GM12878 (cell line): ENCODE measurements around the gene LPCAT3.

Experiments used
- BHLHE40 ChIP-seq, 2 experiments: fragments of 450-650 bp in 1 of 2; IDR thresholded peaks; 2 replicates each; pipeline ENCODE4 v1.6.1; 2011 to 2017; ENCODE audit warnings: low read depth in 2 of 2, borderline replicate concordance in 1 of 2, improper control_type of control experiment in 1 of 2, low read length in 1 of 2, mild to moderate bottlenecking in 1 of 2
- CHD2 ChIP-seq: IDR thresholded peaks from 2 replicates; pipeline ENCODE4 v1.6.1; 2011; ENCODE audit warnings: low read depth, low read length, improper control_type of control experiment, borderline replicate concordance
- CTCF ChIP-seq, 3 experiments: IDR thresholded peaks in 2 of 3; conservative IDR thresholded peaks in 1 of 3; 2 replicates each; pipeline ENCODE4 v1.5.1; 2011; ENCODE audit warnings: low read depth in 3 of 3, low read length in 3 of 3, mild to moderate bottlenecking in 3 of 3, control low read depth in 2 of 3, moderate library complexity in 2 of 3, inconsistent platforms in 1 of 3, mixed read lengths in 1 of 3; ENCODE audit not compliant: control insufficient read depth in 2 of 3, insufficient read depth in 1 of 3; ENCODE audit errors: extremely low read depth in 1 of 3
- HCFC1 ChIP-seq: fragments of 150-350 bp; IDR thresholded peaks from 2 replicates; pipeline ENCODE4 v1.6.1; 2014; ENCODE audit warnings: low read length
- MXI1 ChIP-seq: fragments of 150-350 bp; IDR thresholded peaks from 2 replicates; pipeline ENCODE4 v1.6.1; 2011; ENCODE audit warnings: low read depth, mild to moderate bottlenecking, inconsistent platforms, low read length, improper control_type of control experiment
- MYC ChIP-seq: IDR thresholded peaks from 2 replicates; pipeline ENCODE4 v1.6.1; 2011; ENCODE audit warnings: mild to moderate bottlenecking, low read length, moderate library complexity, inconsistent platforms; ENCODE audit not compliant: insufficient read depth, insufficient replicate concordance, insufficient read length, severe bottlenecking
- POLR2A ChIP-seq: IDR thresholded peaks from 2 replicates; pipeline ENCODE4 v1.6.1; 2011; ENCODE audit warnings: low read depth, mild to moderate bottlenecking, low read length
- RFX5 ChIP-seq: IDR thresholded peaks from 2 replicates; pipeline ENCODE4 v1.6.1; 2011; ENCODE audit warnings: low read depth, low read length, improper control_type of control experiment
- TCF12 ChIP-seq: IDR thresholded peaks from 2 replicates; pipeline ENCODE4 v1.6.1; 2011; ENCODE audit warnings: low read depth, mild to moderate bottlenecking, low read length
- USF2 ChIP-seq: IDR thresholded peaks from 2 replicates; pipeline ENCODE4 v1.6.1; 2011; ENCODE audit warnings: low read depth, low read length, improper control_type of control experiment, borderline replicate concordance
- ZBTB11 ChIP-seq: fragments of 450-650 bp; formaldehyde crosslinking; IDR thresholded peaks from 2 replicates; pipeline ENCODE4 v1.5.0; 2022; ENCODE audit warnings: mild to moderate bottlenecking, missing genetic modification characterization

- TF ChIP-seq CTCF (IDR thresholded peaks at IDR 0.05 in 2 of 3, conservative IDR thresholded peaks at IDR 0.05 in 1 of 3; ENCODE audit: control insufficient read depth in 2 of 3, extremely low read depth in 1 of 3, insufficient read depth in 1 of 3, low read depth in 3 of 3, low read length in 3 of 3) (no peak), MXI1 (peak; percentile 55; the same call in 1 of the 2 replicates), ZBTB11 (CRISPR knock-in tag) (no peak), BHLHE40 (IDR thresholded peaks at IDR 0.05; ENCODE audit: borderline replicate concordance in 1 of 2, low read depth in 2 of 2, low read length in 1 of 2) (no peak), POLR2A (no peak), CHD2 (no peak), TCF12 (no peak), HCFC1 (no peak), USF2 (no peak), MYC (no peak), RFX5 (no peak)
Observed at GRCh38 chr12:7017870-7018349, 366 bp downstream of the LPCAT3 start.
